IMR-90 (cell line): ENCODE data around the gene AKAP7. TPM values are rescaled to one million over a fixed set of nuclear protein-coding genes. Genes with fewer than 3 reads are reported as not detected.

ENCODE experiments used
- ATAC-seq: fragments of 200-7000 bp; cut with Tn5 transposase; 2 replicates; pipeline ENCODE4 v1.9.1; 2020; ENCODE audit warnings: low read depth, mild to moderate bottlenecking, moderate library complexity
- BruUV-seq: library from RNA; stranded (reverse); fragments of 400-500 nt; replicated peaks from 2 replicates; lab custom pipeline; 2021; lab: Mats Ljungman, UMichigan
- CTCF ChIA-PET: fragments of 300-600 bp; formaldehyde crosslinking; extraction: SDS; loops from one replicate; lab custom pipeline; 2021; ENCODE audit warnings: antibody characterized with exemption; lab: Yijun Ruan, JAX
- POLR2A ChIA-PET: fragments of 300-600 bp; sonication (Branson Sonifier 250); formaldehyde crosslinking; loops from one replicate; lab custom pipeline; 2022; ENCODE audit warnings: antibody characterized with exemption; ENCODE audit not compliant: unreplicated experiment; lab: Charles Lee
- DNase-seq: peaks from one replicate; pipeline ENCODE4 v3.0.0; 2013
- H2AFZ ChIP-seq: replicated peaks from 2 replicates; pipeline ENCODE3; 2013; ENCODE audit warnings: low read length, mild to moderate bottlenecking; ENCODE audit not compliant: poor library complexity
- H2AK5ac ChIP-seq: 2 replicates; pipeline ENCODE4 v1.6.1; 2013; ENCODE audit warnings: low read depth, low read length, inconsistent platforms
- H2AK9ac ChIP-seq: replicated peaks from 2 replicates; pipeline ENCODE3; 2013; ENCODE audit warnings: mild to moderate bottlenecking, low read depth, low read length, moderate library complexity; ENCODE audit not compliant: poor library complexity
- H2BK120ac ChIP-seq: 2 replicates; pipeline ENCODE4 v1.6.1; 2013; ENCODE audit warnings: low read depth, low read length, inconsistent platforms
- H2BK15ac ChIP-seq: 3 replicates; pipeline ENCODE4 v1.6.1; 2013; ENCODE audit warnings: low read depth, low read length, inconsistent platforms
- H2BK20ac ChIP-seq: 2 replicates; pipeline ENCODE4 v1.6.1; 2013; ENCODE audit warnings: low read depth, mild to moderate bottlenecking, inconsistent platforms, low read length, moderate library complexity
- H2BK5ac ChIP-seq: 2 replicates; pipeline ENCODE4 v1.6.1; 2013; ENCODE audit warnings: mild to moderate bottlenecking, low read depth, low read length, inconsistent platforms; ENCODE audit not compliant: poor library complexity, severe bottlenecking
- H3K14ac ChIP-seq: replicated peaks from 2 replicates; pipeline ENCODE4 v1.6.1; 2013; ENCODE audit warnings: low read depth, low read length, inconsistent platforms
- H3K18ac ChIP-seq: 2 replicates; pipeline ENCODE4 v1.6.1; 2013; ENCODE audit warnings: low read depth, low read length, control low read depth
- H3K23ac ChIP-seq: 2 replicates; pipeline ENCODE4 v1.6.1; 2013; ENCODE audit warnings: low read depth, low read length, inconsistent platforms
- H3K27ac ChIP-seq: 2 replicates; pipeline ENCODE4 v1.5.1; 2013; ENCODE audit warnings: mild to moderate bottlenecking, control low read depth, low read length; ENCODE audit not compliant: insufficient read depth
- H3K27me3 ChIP-seq: 2 replicates; pipeline ENCODE4 v1.6.1; 2013; ENCODE audit warnings: low read length; ENCODE audit not compliant: control insufficient read depth, insufficient read depth
- H3K36me3 ChIP-seq: 2 replicates; pipeline ENCODE4 v1.6.1; 2013; ENCODE audit warnings: low read length, mixed read lengths; ENCODE audit not compliant: control insufficient read depth, insufficient read depth
- H3K4ac ChIP-seq: 2 replicates; pipeline ENCODE4 v1.6.1; 2013; ENCODE audit warnings: low read depth, low read length, inconsistent platforms
- H3K4me1 ChIP-seq: 2 replicates; pipeline ENCODE4 v1.6.1; 2013; ENCODE audit warnings: low read length, mixed read lengths; ENCODE audit not compliant: control insufficient read depth, insufficient read depth
- H3K4me2 ChIP-seq: 2 replicates; pipeline ENCODE4 v1.6.1; 2013; ENCODE audit warnings: low read depth, mild to moderate bottlenecking, control low read depth, low read length, moderate library complexity
- H3K4me3 ChIP-seq: 2 replicates; pipeline ENCODE4 v1.5.1; 2013; ENCODE audit warnings: low read depth, mild to moderate bottlenecking, control low read depth, low read length, moderate library complexity; ENCODE audit not compliant: insufficient read depth
- H3K56ac ChIP-seq: 2 replicates; pipeline ENCODE4 v1.6.1; 2013; ENCODE audit warnings: low read length, inconsistent platforms; ENCODE audit not compliant: insufficient read depth; ENCODE audit errors: extremely low read depth
- H3K79me1 ChIP-seq, 2 experiments: 2 replicates each; pipeline ENCODE4 v1.6.1; 2013; ENCODE audit warnings: low read length in 2 of 2, inconsistent platforms in 1 of 2, low read depth in 1 of 2
- H3K9ac ChIP-seq: 2 replicates; pipeline ENCODE4 v1.6.1; 2013; ENCODE audit warnings: low read depth, low read length, control low read depth
- H3K9me1 ChIP-seq: 2 replicates; pipeline ENCODE4 v1.6.1; 2013; ENCODE audit warnings: low read length, inconsistent platforms; ENCODE audit not compliant: insufficient read depth
- H3K9me3 ChIP-seq: 2 replicates; pipeline ENCODE4 v1.6.1; 2013; ENCODE audit warnings: low read length; ENCODE audit not compliant: control insufficient read depth, insufficient read depth
- H4K20me1 ChIP-seq: 2 replicates; pipeline ENCODE4 v1.6.1; 2013; ENCODE audit warnings: low read length, inconsistent platforms; ENCODE audit not compliant: insufficient read depth
- H4K5ac ChIP-seq: 2 replicates; pipeline ENCODE4 v1.6.1; 2013; ENCODE audit warnings: mild to moderate bottlenecking, low read depth, low read length, control low read depth
- H4K8ac ChIP-seq, 2 experiments: 2 replicates each; pipeline ENCODE4 v1.6.1; 2013; ENCODE audit warnings: low read depth in 2 of 2, low read length in 2 of 2, control low read depth in 1 of 2, inconsistent platforms in 1 of 2
- H4K91ac ChIP-seq: 2 replicates; pipeline ENCODE4 v1.6.1; 2013; ENCODE audit warnings: low read depth, low read length, inconsistent platforms; ENCODE audit not compliant: insufficient read depth
- BHLHE40 ChIP-seq: fragments of 150-350 bp; IDR thresholded peaks from 2 replicates; pipeline ENCODE4 v1.6.1; 2016; ENCODE audit warnings: mild to moderate bottlenecking, low read depth, low read length
- MAZ ChIP-seq: IDR thresholded peaks from 2 replicates; pipeline ENCODE4 v1.6.1; 2012; ENCODE audit warnings: low read depth, mild to moderate bottlenecking, low read length, improper control_type of control experiment, moderate library complexity, borderline replicate concordance
- NFE2L2 ChIP-seq: fragments of 150-350 bp; IDR thresholded peaks from 2 replicates; pipeline ENCODE4 v1.6.1; 2016; ENCODE audit warnings: low read depth, mild to moderate bottlenecking, low read length
- RAD21 ChIP-seq: IDR thresholded peaks from 2 replicates; pipeline ENCODE4 v1.6.1; 2012; ENCODE audit warnings: low read length, improper control_type of control experiment
- RFX5 ChIP-seq: IDR thresholded peaks from 2 replicates; pipeline ENCODE4 v1.8.0; 2012; ENCODE audit warnings: low read depth, mild to moderate bottlenecking, low read length, moderate library complexity
- SMC3 ChIP-seq: fragments of 150-350 bp; IDR thresholded peaks from 2 replicates; pipeline ENCODE4 v1.6.1; 2016; ENCODE audit warnings: low read depth, mild to moderate bottlenecking, antibody characterized with exemption, low read length, moderate library complexity
- WGBS, 2 experiments: methylation state at CpG; one replicate each; pipeline versions ENCODE4 v1.1.5 to v1.1.7; 2013; ENCODE audit warnings: missing lambda C conversion rate in 2 of 2; ENCODE audit not compliant: insufficient read length in 1 of 2; ENCODE audit errors: extremely low coverage in 2 of 2; 5-methylcytosine and 5-hydroxymethylcytosine counted together
- dilution Hi-C: fragments of 300-500 bp; cut with HindIII; formaldehyde crosslinking; loops from one replicate; pipeline ENCODE4 v1.14.3; 2018; ENCODE audit warnings: low sequenced_read_pairs; ENCODE audit not compliant: unreplicated experiment
- in situ Hi-C: fragments of 300-500 bp; cut with MboI; formaldehyde crosslinking; loops from 3 replicates; pipeline ENCODE4 v1.14.3; 2019; ENCODE audit warnings: low sequenced_read_pairs, inconsistent platforms, mixed read lengths
- intact Hi-C: fragments of 100-400 bp; cut with micrococcal nuclease; formaldehyde crosslinking; loops from 2 replicates; pipeline ENCODE4 v1.10.0; 2022
- polyA plus RNA-seq, 3 experiments: library from polyadenylated mRNA; depleted of rRNA; stranded (reverse); fragments of >200 nt; gene quantifications; 2 replicates each; pipeline ENCODE4 v1.2.3, GENCODE V29; 2012; ENCODE audit warnings: low replicate concordance in 1 of 3
- total RNA-seq: library from RNA; depleted of rRNA; stranded (reverse); fragments of >200 nt; gene quantifications from 2 replicates; pipeline ENCODE4 v1.2.3, GENCODE V29; 2012
- TF ChIP-seq, protein P1 (sequence below): fragments of 150-350 bp; IDR thresholded peaks from 2 replicates; pipeline ENCODE4 v1.6.1; 2016; ENCODE audit warnings: low read depth, mild to moderate bottlenecking, low read length, moderate library complexity, borderline replicate concordance

AKAP7 gene
- total and polyA plus RNA-seq, 2 of the 4 experiments (the other 2 are of a cell fraction): 0.54 to 1.1 TPM

DNA sequence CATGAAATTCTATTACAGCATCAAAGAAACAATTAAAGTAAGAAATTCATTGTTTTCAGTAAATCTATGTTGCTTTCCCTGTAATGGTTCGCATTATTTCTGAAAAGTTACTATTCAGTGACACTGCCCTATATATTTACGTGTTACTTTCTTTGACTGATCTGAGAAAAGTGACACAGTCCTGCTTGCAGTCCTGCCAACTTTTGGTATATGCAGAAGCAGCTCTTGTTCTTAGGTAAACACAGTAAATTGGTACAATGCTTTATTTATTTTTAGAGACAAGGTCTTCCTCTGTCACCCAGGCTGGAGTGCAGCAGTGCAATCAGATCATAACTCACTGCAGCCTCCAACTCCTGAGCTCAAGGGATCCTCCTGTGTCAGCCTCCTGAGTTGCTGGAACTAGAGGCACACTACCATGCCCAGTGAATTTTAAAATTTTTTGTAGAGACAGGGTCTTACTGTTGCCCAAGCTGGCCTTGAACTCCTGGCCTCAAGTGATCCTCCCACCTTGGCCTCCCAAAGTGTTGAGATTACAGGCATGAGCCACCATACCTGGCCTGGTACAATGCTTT, 151.3 kb downstream of the AKAP7 start:
- BruUV-seq: no TSS peak
- Histone ChIP-seq H3K4ac (no peak overlapping the region), H3K79me1 (no peaks in the 10 kb centered on the region), H4K91ac (no peak overlapping the region), H3K27ac (no peak overlapping the region), H3K4me2 (no peak overlapping the region), H4K8ac (no peak overlapping the region), H2BK120ac (no peak overlapping the region), H4K20me1 (no peaks in the 10 kb centered on the region), H3K18ac (no peak overlapping the region), H2BK5ac (no peak overlapping the region), H3K23ac (no peak overlapping the region), H3K9me1 (no peaks in the 10 kb centered on the region), H3K27me3 (no peaks in the 10 kb centered on the region), H2AFZ (no peak overlapping the region), H3K4me3 (no peak overlapping the region), H3K4me1 (no peaks in the 10 kb centered on the region), H2BK20ac (no peak overlapping the region), H2AK5ac (no peak overlapping the region), H3K36me3 (no peaks in the 10 kb centered on the region), H3K56ac (no peak overlapping the region), H2BK15ac (no peak overlapping the region), H3K9me3 (no peaks in the 10 kb centered on the region), H4K5ac (no peak overlapping the region), H3K9ac (no peak overlapping the region), H2AK9ac (no peak overlapping the region), H3K14ac (no peak overlapping the region)
- TF ChIP-seq BHLHE40 (no peak), MAZ (no peak), RFX5 (no peak), RAD21 (no peak), NFE2L2 (no peak), SMC3 (no peak)
- TF ChIP-seq, protein P1, sequence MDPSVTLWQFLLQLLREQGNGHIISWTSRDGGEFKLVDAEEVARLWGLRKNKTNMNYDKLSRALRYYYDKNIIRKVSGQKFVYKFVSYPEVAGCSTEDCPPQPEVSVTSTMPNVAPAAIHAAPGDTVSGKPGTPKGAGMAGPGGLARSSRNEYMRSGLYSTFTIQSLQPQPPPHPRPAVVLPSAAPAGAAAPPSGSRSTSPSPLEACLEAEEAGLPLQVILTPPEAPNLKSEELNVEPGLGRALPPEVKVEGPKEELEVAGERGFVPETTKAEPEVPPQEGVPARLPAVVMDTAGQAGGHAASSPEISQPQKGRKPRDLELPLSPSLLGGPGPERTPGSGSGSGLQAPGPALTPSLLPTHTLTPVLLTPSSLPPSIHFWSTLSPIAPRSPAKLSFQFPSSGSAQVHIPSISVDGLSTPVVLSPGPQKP: no peak
- no peak for ATAC-seq
- DNase-seq: no peak
- ChIA-PET CTCF (interaction anchor here (0.5 kb wide), 1 partner anchor 42 kb away, joined by 5 read pairs; no protein-coding TSS in a partner anchor), POLR2A (no interaction called here)
- intact Hi-C loops (no loop called here), in situ Hi-C loops (no loop called here), dilution Hi-C loops (no loop called here)
- no CpG with 5 or more reads among the region's 2 CpGs for WGBS, 2 experiments
